Stimulated activated naive CD8-positive, alpha-beta T cell treated with anti-CD3 and anti-CD28 coated beads, Interleukin-15, amount 100 ng/mL, for 72 hours (primary cell): ENCODE results near the gene CCDC142.

ENCODE experiments used
- ATAC-seq: fragments of 150-1000 bp; cut with Tn5 transposase; 2 replicates; pipeline ENCODE4 v1.10.0; 2021; ENCODE audit warnings: mild to moderate bottlenecking, moderate library complexity
- DNase-seq, 2 donors: peaks; one replicate each; pipeline ENCODE4 v3.0.0; 2021 to 2022
- H3K27ac Mint-ChIP-seq, 2 donors: one replicate each; pipeline ENCODE4 v1.8.0; 2022; ENCODE audit warnings: mild to moderate bottlenecking in 2 of 2, mixed read lengths in 2 of 2, moderate library complexity in 2 of 2
- H3K27me3 Mint-ChIP-seq: one replicate; pipeline ENCODE4 v1.8.0; 2022; ENCODE audit warnings: mixed read lengths
- H3K4me1 Mint-ChIP-seq: one replicate; pipeline ENCODE4 v1.8.0; 2022; ENCODE audit warnings: mild to moderate bottlenecking, mixed read lengths
- H3K4me3 Mint-ChIP-seq, 2 donors: one replicate each; pipeline ENCODE4 v1.8.0; 2022; ENCODE audit warnings: mild to moderate bottlenecking in 2 of 2, mixed read lengths in 2 of 2, moderate library complexity in 1 of 2
- H3K9me3 Mint-ChIP-seq, 2 donors: one replicate each; pipeline ENCODE4 v1.8.0; 2022; ENCODE audit warnings: mixed read lengths in 2 of 2

Gene CCDC142

DNA sequence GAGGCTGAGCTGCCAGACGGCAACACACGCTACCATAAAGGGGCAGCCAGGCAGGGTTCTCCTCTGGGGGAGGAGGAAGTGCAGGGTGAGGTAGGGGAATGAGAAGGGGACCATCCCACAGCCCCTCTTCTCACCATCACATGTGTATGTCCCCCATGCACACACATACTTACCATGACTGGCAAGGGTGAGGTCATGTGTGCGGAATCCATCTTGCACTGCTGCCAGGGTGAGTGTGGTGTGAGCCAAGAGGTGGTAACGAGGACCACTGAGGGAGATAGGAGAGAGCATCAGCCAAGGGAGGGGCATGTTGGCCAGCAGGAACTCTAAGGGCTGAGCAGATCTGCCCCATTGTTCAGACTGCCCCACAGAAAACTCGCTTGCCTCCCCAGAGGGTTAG, 54.1 kb downstream of the CCDC142 start:
- DNase-seq (no peak), ATAC-seq (no peak)
- Mint-ChIP-seq H3K4me1 (peaks cover under 1% of the 10 kb centered on the region), H3K27me3 (no peaks in the 10 kb centered on the region), H3K27ac (peak overlapping the region in 1 of 2 donors; percentile 0), H3K4me3 (no peak overlapping the region), H3K9me3 (no peaks in the 10 kb centered on the region)

DNA sequence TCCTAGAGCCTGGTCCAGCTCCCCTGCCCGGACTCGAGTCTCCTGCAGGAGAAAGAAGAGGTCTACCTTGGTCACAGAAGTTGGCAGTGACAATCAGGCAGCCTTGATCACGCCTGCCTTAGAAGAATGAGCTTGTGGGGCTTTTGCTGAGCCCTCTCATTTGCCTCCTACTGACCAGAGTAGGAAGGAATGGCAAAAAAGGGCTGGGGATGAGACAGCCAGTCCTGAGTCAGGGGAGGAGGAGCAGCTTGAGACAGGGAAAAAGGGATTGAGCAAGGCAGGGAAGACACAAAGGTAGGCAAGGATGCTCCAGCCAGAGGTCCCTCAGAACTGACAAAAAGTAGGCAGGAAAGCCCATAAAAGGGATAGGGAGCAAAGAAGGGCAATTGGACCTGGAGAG, 55.2 kb downstream of the CCDC142 start:
- Mint-ChIP-seq H3K9me3 (no peaks in the 10 kb centered on the region), H3K27ac (peak overlapping the region in 1 of 2 donors; percentile 1)

DNA sequence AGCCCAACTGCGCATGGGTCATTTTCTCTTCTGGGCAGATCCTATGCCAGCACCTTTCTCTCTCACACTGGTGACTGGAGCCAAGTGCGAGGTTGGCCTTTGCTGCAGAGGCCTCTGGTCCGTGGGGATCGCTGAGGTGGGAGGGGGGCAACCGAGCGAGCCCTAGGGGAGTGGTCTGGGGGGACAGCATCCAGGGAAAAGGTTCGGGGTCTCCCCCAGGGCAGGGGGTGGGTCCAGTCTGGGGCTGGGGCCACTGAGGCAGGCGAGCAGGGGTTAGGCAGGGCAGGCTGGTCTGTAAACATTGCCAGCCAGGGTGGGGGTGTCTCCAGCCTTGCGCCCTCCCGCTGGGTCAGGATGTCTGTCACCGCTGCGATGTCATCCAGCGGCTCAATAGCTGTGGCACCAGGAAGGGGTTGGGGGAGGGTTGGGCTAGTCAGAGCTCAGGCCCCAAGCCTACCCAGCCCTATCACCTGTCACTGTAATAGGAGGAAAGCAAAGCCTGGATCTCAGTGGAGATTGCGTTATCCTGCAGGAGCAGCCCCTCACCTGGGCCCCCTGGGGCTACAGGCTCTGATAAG, 56.5 kb downstream of the CCDC142 start:
- Mint-ChIP-seq H3K4me1 (peaks cover 19% of the 10 kb centered on the region), H3K9me3 (no peaks in the 10 kb centered on the region), H3K27me3 (no peaks in the 10 kb centered on the region), H3K27ac (peak overlapping the region in 1 of 2 donors; percentile 24), H3K4me3 (no peak overlapping the region)
- DNase-seq (no peak), ATAC-seq (no peak)

More for the DNA sequence above, 55.2 kb downstream of the CCDC142 start:
- H3K4me3 Mint-ChIP-seq, result no peak overlapping the region
- DNase-seq (no peak), ATAC-seq (no peak)
- peaks cover 12% of the 10 kb centered on the region for H3K4me1 Mint-ChIP-seq
- no peaks in the 10 kb centered on the region for H3K27me3 Mint-ChIP-seq

DNA sequence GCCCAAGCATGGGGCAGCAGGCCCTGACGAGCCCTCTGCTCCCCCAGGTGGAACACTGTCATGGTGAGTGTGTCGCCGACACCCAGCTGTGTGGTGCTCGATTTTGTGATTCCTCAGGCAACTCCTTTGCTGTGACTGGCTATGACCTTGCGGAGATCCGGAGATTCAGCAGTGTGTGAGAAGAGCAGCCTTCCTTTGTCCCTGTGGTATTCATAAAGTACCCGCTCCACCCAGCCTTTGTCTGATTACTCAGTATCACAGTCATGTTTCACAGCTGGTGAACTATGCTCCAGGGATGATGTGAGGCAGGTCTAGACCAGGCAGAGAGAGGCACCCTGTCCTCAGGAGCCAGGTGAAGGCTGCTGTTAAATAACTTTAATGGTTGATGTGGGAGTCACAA, 57.3 kb downstream of the CCDC142 start:
- Mint-ChIP-seq H3K4me1 (peaks cover 25% of the 10 kb centered on the region), H3K27me3 (no peaks in the 10 kb centered on the region), H3K27ac (peak overlapping the region; percentile 36 to 43), H3K4me3 (no peak overlapping the region), H3K9me3 (no peaks in the 10 kb centered on the region)
- ATAC-seq, result no peak
- DNase-seq, result no peak

DNA sequence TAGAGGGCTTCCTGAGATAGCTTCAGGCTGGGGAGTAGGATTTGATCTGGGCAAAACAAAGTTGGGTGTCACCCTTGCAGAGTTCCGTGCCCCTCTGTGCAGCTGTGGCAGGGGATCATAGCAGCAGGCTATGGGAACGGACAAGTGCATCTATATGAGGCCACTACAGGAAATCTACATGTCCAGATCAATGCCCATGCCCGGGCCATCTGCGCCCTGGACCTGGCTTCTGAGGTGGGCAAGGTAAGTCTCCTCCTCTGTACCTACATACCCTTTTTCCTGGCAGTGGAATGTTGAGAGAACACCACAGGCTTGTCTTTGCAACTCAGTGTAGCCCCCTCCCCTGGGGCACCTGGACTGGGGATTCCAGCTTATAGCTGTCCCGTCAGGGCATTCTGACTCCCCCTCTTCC, 57.8 kb downstream of the CCDC142 start:
- no peaks in the 10 kb centered on the region for H3K9me3 Mint-ChIP-seq
- ATAC-seq, result no peak
- H3K4me3 Mint-ChIP-seq, result no peak overlapping the region
- H3K27ac Mint-ChIP-seq, result no peak overlapping the region
- no peaks in the 10 kb centered on the region for H3K27me3 Mint-ChIP-seq
- no peak for DNase-seq
- H3K4me1 Mint-ChIP-seq, result peaks cover 30% of the 10 kb centered on the region

DNA sequence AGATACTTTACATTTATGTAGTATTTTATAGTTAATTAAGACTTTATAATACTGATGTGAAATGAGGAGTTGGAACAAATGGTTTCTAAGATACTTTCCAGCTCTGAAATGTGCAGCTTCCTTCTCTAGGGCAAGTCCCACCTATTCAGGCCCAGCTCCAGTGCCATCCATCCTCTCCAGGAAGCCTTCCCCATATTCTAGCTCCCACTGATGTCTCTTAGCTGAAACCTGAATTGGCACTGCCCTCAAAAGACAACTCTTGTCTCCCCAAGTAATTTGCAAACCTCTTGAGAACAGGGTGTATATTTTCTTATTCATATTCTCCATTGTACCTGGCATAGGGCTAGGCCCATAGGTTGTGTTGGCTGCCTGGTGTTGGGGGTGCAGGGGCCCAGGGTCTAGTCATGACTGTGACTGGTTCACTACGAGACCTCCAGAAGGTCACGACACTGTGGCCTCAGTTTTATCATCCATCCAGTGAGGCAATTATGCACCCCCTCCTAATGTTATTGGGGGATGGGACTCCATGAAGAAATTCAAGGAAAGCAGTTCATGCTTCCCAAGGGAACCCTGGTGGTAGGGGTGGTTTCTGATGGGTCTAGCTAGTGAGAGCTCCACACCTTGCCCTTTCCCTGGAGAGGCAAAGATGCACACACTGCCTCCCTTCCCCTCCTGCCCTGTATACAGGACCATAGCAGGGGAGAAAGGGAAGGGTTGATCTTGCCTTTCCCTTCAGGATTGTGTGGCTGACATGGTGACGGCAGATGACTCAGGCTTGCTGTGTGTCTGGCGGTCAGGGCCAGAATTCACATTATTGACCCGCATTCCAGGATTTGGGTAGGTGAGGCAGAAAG, 58.4 kb downstream of the CCDC142 start:
- peaks cover 35% of the 10 kb centered on the region for H3K4me1 Mint-ChIP-seq
- H3K27ac Mint-ChIP-seq, result no peak overlapping the region

More for the DNA sequence above, 58.4 kb downstream of the CCDC142 start:
- H3K9me3 Mint-ChIP-seq, result no peaks in the 10 kb centered on the region
- no peak overlapping the region for H3K4me3 Mint-ChIP-seq
- ATAC-seq (no peak), DNase-seq (no peak)
- H3K27me3 Mint-ChIP-seq, result no peaks in the 10 kb centered on the region
